IPS-20b (cell line): ENCODE results near the gene ADAMTS13.

ENCODE experiments used
- H3K27ac ChIP-seq: one replicate; pipeline ENCODE4 v1.5.1; 2013; ENCODE audit warnings: low read length
- H3K27me3 ChIP-seq: 2 replicates; pipeline ENCODE4 v1.6.1; 2013; ENCODE audit warnings: mild to moderate bottlenecking, low read length, inconsistent platforms; ENCODE audit not compliant: insufficient read depth
- H3K36me3 ChIP-seq: 2 replicates; pipeline ENCODE4 v1.6.1; 2013; ENCODE audit warnings: low read depth, mild to moderate bottlenecking, inconsistent platforms, low read length, moderate library complexity; ENCODE audit not compliant: insufficient read depth
- H3K4me1 ChIP-seq: 2 replicates; pipeline ENCODE4 v1.6.1; 2013; ENCODE audit warnings: mild to moderate bottlenecking, control low read depth, inconsistent platforms, low read length, moderate library complexity; ENCODE audit not compliant: insufficient read depth
- H3K4me3 ChIP-seq: 2 replicates; pipeline ENCODE4 v1.5.1; 2013; ENCODE audit warnings: mild to moderate bottlenecking, low read length, inconsistent platforms
- H3K9ac ChIP-seq: 2 replicates; pipeline ENCODE4 v1.6.1; 2013; ENCODE audit warnings: low read depth, mild to moderate bottlenecking, inconsistent platforms, low read length, moderate library complexity
- H3K9me3 ChIP-seq: 2 replicates; pipeline ENCODE4 v1.6.1; 2013; ENCODE audit warnings: mild to moderate bottlenecking, low read depth, low read length, inconsistent platforms; ENCODE audit not compliant: insufficient read depth

The ADAMTS13 gene

DNA sequence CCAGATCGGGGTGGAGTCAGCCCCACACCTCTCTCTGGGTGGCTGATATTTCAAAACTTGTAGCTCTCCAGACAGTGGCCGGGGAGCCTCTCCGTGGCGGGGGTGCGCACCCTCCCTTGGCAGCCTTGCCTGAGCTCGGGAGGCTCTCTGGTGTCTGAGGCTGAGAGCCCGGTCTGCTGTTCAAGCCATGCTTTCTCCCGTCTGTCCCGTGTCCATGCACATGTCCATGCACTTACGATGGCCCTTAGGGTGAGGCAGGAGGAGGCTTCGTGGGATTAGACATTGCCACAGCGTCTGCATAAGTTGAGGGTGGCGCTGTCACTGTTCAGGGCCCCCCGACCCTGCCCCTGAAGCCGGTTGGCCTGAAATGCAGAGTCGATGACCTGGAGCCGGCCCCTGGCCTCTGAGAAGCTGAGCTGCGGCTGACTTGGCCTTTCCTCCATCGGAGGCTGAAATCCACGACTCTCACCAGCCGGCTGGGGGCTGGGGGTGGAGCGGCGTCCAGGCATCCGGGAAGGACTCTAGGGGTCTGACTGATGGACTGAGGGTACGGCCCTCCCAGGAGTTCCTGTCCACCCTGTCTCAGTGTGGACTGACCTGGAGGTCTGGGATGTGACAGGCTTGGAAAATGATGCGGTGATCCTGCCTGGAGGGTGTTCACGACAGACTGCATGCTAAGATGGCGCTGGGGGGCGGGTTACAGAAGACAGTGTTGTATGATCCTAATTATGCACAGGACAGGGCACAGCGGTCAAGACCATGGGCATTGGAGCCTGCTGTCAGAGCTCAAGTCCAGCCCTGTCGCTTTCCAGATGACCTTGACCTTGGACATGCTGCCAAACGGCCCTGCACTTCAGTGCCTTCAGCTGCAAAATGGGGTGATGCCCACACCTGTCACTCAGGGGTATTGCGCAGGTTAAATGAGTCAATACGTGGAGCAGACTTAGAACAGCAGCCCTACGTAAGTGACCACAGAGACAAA is 75.0 kb downstream of the ADAMTS13 start:
- no peaks in the 10 kb centered on the region for H3K27me3 ChIP-seq

DNA sequence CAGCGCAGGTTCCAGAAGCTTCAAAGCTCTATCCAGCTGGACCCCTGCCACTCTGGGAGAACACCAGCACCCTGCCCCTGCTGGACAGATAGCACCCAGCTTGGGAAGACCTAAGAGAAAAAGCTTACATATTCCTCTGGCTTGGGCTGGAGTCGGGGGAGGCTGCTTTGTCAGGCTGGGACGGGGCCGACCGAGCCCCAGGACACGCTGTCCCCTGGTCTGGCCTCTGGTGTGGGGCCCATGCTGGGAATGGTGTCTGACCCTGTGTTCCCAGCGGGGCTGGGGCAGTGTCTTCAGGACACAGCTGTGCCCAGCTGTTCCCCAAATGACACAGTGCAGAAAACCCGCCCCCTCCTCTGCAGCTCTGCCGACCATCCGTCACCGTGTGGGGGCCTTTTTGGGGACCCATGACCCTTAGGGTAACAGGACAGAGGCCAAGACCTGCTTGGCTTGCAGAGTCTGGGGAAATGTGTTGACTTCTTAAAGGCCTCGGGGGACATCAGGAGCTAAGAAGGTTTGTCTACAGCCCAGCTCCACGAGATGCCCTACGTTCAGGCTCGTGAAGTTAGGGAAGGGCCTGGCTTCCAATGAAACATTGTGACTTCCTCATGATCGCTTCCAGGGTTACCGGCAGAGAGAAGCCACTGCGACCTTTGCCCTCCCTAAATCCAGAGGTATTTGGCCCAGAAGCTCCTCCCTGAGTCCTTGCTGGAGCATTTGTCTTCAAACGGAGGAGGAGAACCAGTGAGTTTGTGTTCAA is 77.1 kb downstream of the ADAMTS13 start:
- H3K27me3 ChIP-seq, result no peaks in the 10 kb centered on the region
- H3K9me3 ChIP-seq, result peaks cover 12% of the 10 kb centered on the region; the same call in 1 of the 2 replicates
- no peak overlapping the region for H3K27ac ChIP-seq
- H3K9ac ChIP-seq, result no peak overlapping the region
- H3K36me3 ChIP-seq, result no peaks in the 10 kb centered on the region
- no peaks in the 10 kb centered on the region for H3K4me1 ChIP-seq
- no peak overlapping the region for H3K4me3 ChIP-seq

More for the DNA sequence above, 75.0 kb downstream of the ADAMTS13 start:
- Histone ChIP-seq H3K4me1 (no peaks in the 10 kb centered on the region), H3K4me3 (no peak overlapping the region), H3K36me3 (no peaks in the 10 kb centered on the region), H3K9ac (no peak overlapping the region), H3K27ac (no peak overlapping the region), H3K9me3 (peaks cover 8% of the 10 kb centered on the region; the same call in 1 of the 2 replicates)

DNA sequence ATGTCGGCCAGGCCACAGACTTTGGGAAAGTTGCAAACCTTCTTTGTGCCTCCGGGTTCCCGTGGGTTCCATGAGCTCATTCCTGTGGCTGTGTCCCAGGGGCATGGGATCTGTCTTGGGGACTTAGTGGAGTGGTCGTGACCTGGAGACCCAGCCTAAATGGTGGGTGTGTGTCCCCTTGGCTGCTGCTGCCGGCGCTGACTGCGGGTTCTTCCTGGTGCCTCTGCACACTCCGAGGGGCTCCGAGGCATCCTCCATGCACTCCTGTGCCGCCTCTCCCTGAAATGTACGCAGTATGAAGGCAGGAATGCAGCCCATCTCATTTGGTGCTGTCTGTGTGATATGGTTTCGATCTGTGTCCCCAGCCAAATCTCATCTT is 77.7 kb downstream of the ADAMTS13 start:
- Histone ChIP-seq H3K4me1 (no peaks in the 10 kb centered on the region), H3K9me3 (peaks cover 12% of the 10 kb centered on the region; the same call in 1 of the 2 replicates), H3K27me3 (no peaks in the 10 kb centered on the region), H3K4me3 (no peak overlapping the region), H3K36me3 (no peaks in the 10 kb centered on the region), H3K9ac (no peak overlapping the region), H3K27ac (no peak overlapping the region)

DNA sequence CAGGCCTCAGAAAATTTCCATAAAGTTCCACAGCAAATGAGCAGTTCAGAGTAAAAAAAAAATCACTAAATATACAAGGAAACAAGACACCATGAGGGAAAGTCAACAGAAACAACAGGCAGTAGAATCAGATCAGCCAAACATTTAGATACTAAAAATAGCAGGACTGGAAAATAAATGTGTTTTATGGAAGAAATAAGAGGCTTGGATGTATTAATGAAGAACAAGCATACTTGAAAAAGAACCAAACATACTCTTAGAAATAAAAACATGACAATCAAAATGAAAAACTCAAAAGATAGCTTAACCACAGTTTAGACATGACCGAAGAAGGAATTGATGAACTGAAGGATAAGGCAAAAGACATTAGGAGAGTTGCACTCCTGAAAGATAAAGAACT is 79.9 kb downstream of the ADAMTS13 start:
- H3K4me3 ChIP-seq, result no peak overlapping the region
- no peaks in the 10 kb centered on the region for H3K36me3 ChIP-seq
- peaks cover 12% of the 10 kb centered on the region; the same call in 1 of the 2 replicates for H3K9me3 ChIP-seq
- no peaks in the 10 kb centered on the region for H3K27me3 ChIP-seq
- H3K4me1 ChIP-seq, result no peaks in the 10 kb centered on the region
- no peak overlapping the region for H3K27ac ChIP-seq
- H3K9ac ChIP-seq, result no peak overlapping the region

DNA sequence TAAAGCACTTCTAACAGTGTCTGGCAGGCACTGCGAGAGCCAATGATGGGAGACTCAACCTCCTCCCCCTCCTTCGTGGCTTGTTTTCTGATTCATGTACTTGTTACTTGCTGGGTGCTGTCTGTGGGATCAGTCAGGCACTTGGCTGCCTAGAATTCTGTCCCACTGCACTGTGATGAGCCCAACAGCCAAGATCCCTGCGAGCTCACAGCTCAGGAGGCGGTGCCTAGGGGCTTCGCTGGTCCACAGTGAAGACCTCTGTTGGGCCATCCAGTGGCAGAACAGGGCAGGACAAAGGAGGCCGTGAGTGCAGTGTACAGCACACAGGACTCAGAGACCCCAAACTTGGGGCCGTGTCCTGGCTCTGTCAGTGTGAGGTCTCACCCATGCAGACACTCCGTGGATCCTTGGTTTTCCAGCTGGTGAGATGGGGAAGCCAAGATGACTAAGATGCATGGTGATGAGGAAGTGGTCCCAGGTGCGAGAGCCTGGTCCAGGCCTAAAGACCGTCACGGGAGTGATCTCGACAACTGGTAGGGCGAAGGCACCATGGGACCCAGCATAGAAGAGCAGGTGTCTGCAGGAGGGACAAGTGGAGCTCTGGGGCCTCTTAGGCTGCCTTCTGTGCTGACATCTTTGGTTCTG is 83.1 kb downstream of the ADAMTS13 start:
- Histone ChIP-seq H3K36me3 (no peaks in the 10 kb centered on the region), H3K4me3 (no peak overlapping the region), H3K9me3 (peaks cover 12% of the 10 kb centered on the region; the same call in 1 of the 2 replicates), H3K27ac (no peak overlapping the region), H3K9ac (no peak overlapping the region), H3K27me3 (no peaks in the 10 kb centered on the region), H3K4me1 (peaks cover 11% of the 10 kb centered on the region; the same call in 1 of the 2 replicates)

DNA sequence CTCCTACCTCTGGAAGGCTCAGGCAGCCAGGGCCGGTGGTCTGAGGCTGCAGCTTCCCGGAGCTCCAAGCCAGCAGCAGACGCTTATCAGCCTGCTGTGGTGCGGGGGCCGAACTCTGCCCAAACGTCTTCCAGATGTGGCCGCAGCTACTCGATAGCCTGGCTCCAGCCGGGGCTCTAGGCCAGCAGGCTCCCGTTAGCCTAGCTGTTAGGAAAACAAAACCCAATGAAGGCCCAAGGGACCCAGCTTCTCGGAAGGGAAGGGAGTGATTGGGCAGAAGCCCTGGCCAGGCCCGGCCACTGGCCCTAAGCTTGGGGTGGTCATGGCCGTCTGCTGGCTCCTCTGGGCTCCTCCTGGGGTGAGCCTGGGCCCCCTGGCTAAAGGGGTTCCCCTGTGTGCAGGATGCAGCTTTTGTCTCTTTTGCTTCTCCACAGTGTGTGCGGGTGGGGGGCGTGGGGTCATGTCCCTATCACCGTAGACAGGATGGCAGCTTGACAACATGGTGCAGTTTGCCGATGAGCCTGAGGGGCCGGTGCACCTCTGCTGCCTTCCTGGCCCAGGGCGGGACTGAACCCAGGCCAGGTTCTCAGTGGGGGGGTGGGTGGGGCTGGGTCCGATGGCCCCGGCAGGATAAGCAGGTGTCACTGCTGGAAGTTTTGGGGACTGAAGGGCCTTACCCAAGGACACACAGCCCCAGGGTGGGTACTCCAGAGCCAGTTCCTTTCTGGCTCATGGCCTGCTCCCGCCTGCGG is 83.9 kb downstream of the ADAMTS13 start:
- no peaks in the 10 kb centered on the region for H3K36me3 ChIP-seq
- H3K27ac ChIP-seq, result no peak overlapping the region
- H3K9ac ChIP-seq, result no peak overlapping the region
- H3K4me1 ChIP-seq, result peaks cover 11% of the 10 kb centered on the region; the same call in 1 of the 2 replicates
- H3K27me3 ChIP-seq, result no peaks in the 10 kb centered on the region
- H3K9me3 ChIP-seq, result peaks cover 12% of the 10 kb centered on the region; the same call in 1 of the 2 replicates
- H3K4me3 ChIP-seq, result no peak overlapping the region

DNA sequence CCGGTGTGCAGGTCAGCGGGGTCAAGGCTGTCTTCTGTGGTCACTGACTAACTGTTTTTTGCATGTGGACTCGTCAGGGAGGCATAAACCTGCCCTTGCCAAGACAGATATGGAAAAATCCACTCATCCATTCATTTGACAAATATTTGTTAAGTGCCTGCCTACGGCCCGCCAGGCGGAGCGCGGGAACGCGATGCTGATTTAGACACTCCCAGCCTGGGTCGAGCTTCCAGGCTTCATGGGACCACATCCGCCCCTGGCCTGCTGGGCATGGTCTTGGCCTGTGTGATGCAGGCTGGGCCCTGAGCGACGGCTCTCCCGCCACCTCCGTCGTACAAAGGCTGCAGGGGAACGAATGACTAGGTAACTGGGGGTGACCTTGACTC is 84.5 kb downstream of the ADAMTS13 start:
- Histone ChIP-seq H3K27ac (no peak overlapping the region), H3K9ac (no peak overlapping the region)

DNA sequence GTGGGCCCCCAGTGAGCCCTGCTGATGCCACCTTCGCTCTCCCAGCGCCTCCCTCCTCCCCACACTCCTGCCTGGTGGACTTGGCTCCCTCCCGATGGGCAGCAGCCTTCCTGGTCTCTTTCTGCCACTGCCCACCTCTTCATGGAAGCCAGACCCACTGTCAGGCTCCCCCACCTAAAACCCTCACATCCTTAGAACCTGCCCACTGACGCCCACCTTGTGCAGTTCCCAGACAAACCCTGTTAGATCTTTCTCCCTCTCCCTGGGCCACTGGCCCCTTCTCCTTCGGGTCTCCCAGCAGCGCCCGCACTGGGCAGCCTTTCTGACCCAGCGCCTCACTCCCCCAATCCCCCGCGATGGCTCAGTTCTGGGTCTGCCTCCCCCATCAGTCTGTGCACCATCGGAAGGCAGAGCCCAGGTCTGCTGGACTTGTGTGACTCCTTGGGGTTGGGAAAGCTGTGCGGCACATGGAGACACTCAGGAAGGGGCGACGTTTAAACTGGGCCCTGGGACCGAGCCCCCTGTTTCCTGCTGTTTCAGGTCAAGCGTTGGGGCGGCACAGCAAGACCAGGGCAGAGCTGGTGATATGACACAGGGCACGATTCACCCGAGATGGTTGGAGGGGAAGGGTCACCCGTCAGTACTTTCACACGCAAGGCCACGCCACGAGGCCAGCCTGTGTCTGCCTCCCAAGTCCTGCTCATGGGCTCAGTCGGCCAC is 85.2 kb downstream of the ADAMTS13 start:
- no peak overlapping the region for H3K9ac ChIP-seq
- H3K4me1 ChIP-seq, result peaks cover 11% of the 10 kb centered on the region; the same call in 1 of the 2 replicates
- H3K27ac ChIP-seq, result no peak overlapping the region
- H3K9me3 ChIP-seq, result 0 out of 2 replicates have a peak, but pooled peaks cover 2% of the 10 kb centered on the region
- no peak overlapping the region for H3K4me3 ChIP-seq
- no peaks in the 10 kb centered on the region for H3K27me3 ChIP-seq
- H3K36me3 ChIP-seq, result no peaks in the 10 kb centered on the region

More for the DNA sequence above, 84.5 kb downstream of the ADAMTS13 start:
- H3K27me3 ChIP-seq, result no peaks in the 10 kb centered on the region
- H3K36me3 ChIP-seq, result no peaks in the 10 kb centered on the region
- H3K9me3 ChIP-seq, result peaks cover 10% of the 10 kb centered on the region; the same call in 1 of the 2 replicates
- no peak overlapping the region for H3K4me3 ChIP-seq
- peaks cover 11% of the 10 kb centered on the region; the same call in 1 of the 2 replicates for H3K4me1 ChIP-seq

DNA sequence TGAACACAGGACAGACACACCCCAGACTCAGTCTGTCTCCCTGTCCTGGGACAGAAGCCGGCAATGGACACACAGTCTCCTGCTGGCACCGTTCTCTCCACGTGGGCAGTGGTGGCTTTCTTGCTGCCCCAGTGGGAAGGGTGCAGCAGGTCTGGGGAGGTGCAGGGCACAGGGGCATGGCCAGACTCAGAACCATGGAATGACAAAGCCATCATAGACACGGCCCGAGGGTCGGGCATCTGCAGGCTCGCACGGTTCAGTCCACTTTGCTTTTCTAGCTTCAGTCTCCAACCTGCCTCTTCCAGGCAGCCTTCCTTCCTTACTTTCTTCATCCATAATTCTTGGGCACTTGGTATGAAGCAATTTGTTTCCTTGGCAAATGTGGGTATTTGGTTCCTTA is 85.9 kb downstream of the ADAMTS13 start:
- no peak overlapping the region for H3K27ac ChIP-seq
- no peak overlapping the region for H3K4me3 ChIP-seq
- H3K9me3 ChIP-seq, result no peaks in the 10 kb centered on the region
- no peaks in the 10 kb centered on the region for H3K27me3 ChIP-seq
- no peak overlapping the region for H3K9ac ChIP-seq
- no peaks in the 10 kb centered on the region for H3K36me3 ChIP-seq
- peaks cover 11% of the 10 kb centered on the region; the same call in 1 of the 2 replicates for H3K4me1 ChIP-seq
